OCI-LY7 (cell line): Measurements from ENCODE around the gene MGAT4C. TPM values are rescaled to one million over a fixed set of nuclear protein-coding genes. Genes with fewer than 3 reads are reported as not detected.

Experiments
- BruUV-seq: library from RNA; stranded (reverse); fragments of 400-500 nt; replicated peaks from 2 replicates; lab custom pipeline; 2021; lab: Mats Ljungman, UMichigan
- CTCF ChIA-PET: fragments of 300-600 bp; sonication (Branson Sonifier 250); formaldehyde crosslinking; loops from one replicate; lab custom pipeline; 2022; ENCODE audit warnings: antibody characterized with exemption; ENCODE audit not compliant: unreplicated experiment; lab: Charles Lee
- POLR2A ChIA-PET: fragments of 300-600 bp; sonication (Branson Sonifier 250); formaldehyde crosslinking; loops from one replicate; lab custom pipeline; 2022; ENCODE audit warnings: antibody characterized with exemption; lab: Charles Lee
- DNase-seq: peaks from one replicate; pipeline ENCODE4 v3.0.0-alpha.2; 2015; ENCODE audit warnings: low spot score
- H2AFZ ChIP-seq: fragments of 200-600 bp; sonication (generic), shearing (Covaris generic); 2 replicates; pipeline ENCODE4 v1.6.1; 2014; ENCODE audit warnings: mild to moderate bottlenecking, antibody characterized with exemption, low read length, moderate library complexity
- H3K27ac ChIP-seq: fragments of 200-600 bp; sonication (generic); 2 replicates; pipeline ENCODE4 v1.5.1; 2014; ENCODE audit warnings: mixed run types, low read depth, mild to moderate bottlenecking, moderate library complexity, low read length, inconsistent platforms; ENCODE audit not compliant: poor library complexity, severe bottlenecking
- H3K36me3 ChIP-seq: fragments of 200-600 bp; sonication (generic); 2 replicates; pipeline ENCODE4 v1.6.1; 2014; ENCODE audit warnings: mild to moderate bottlenecking, antibody characterized with exemption, low read length, moderate library complexity, mixed read lengths; ENCODE audit not compliant: insufficient read depth
- H3K4me1 ChIP-seq: fragments of 200-600 bp; sonication (generic); 2 replicates; pipeline ENCODE4 v1.5.1; 2014; ENCODE audit warnings: mild to moderate bottlenecking, low read length; ENCODE audit not compliant: insufficient read depth, poor library complexity, severe bottlenecking
- H3K4me2 ChIP-seq: fragments of 200-600 bp; sonication (generic); 2 replicates; pipeline ENCODE4 v1.6.1; 2014; ENCODE audit warnings: mild to moderate bottlenecking, low read length
- H3K4me3 ChIP-seq: fragments of 200-600 bp; sonication (generic); 2 replicates; pipeline ENCODE4 v1.5.1; 2014; ENCODE audit warnings: mild to moderate bottlenecking, low read depth, low read length; ENCODE audit not compliant: poor library complexity, severe bottlenecking
- H3K79me2 ChIP-seq: fragments of 200-600 bp; sonication (generic); 2 replicates; pipeline ENCODE4 v1.6.1; 2016; ENCODE audit warnings: low read depth, mild to moderate bottlenecking, low read length, moderate library complexity, mixed read lengths; ENCODE audit not compliant: insufficient read depth
- H3K9me2 ChIP-seq: fragments of 200-600 bp; sonication (generic); 2 replicates; pipeline ENCODE4 v1.6.1; 2016; ENCODE audit warnings: mild to moderate bottlenecking, low read length, mixed read lengths; ENCODE audit not compliant: insufficient read depth
- H3K9me3 ChIP-seq: fragments of 200-600 bp; sonication (generic); 2 replicates; pipeline ENCODE4 v1.6.1; 2014; ENCODE audit warnings: mild to moderate bottlenecking, mixed run types, low read length, mixed read lengths
- H4K20me1 ChIP-seq: fragments of 200-600 bp; sonication (generic); 2 replicates; pipeline ENCODE4 v1.6.1; 2014; ENCODE audit warnings: mild to moderate bottlenecking, antibody characterized with exemption, low read length, moderate library complexity, mixed read lengths; ENCODE audit not compliant: insufficient read depth
- EZH2phosphoT487 ChIP-seq: fragments of 200-600 bp; sonication (generic); IDR thresholded peaks from 2 replicates; pipeline ENCODE4 v1.6.1; 2018; ENCODE audit warnings: low read depth, borderline replicate concordance, mild to moderate bottlenecking, mixed run types, antibody characterized with exemption, low read length, moderate library complexity, mixed read lengths
- intact Hi-C: fragments of 100-400 bp; cut with micrococcal nuclease; formaldehyde crosslinking; loops from one replicate; pipeline ENCODE4 v1.10.0; 2022; ENCODE audit not compliant: unreplicated experiment
- total RNA-seq, 2 experiments: library from RNA; depleted of rRNA in 1 of 2; stranded (reverse); fragments of >200 nt in 1 of 2; shearing (Covaris generic) in 1 of 2; gene quantifications; 2 replicates each; pipeline ENCODE4 v1.2.3, GENCODE V29; 2014 to 2022
- TF ChIP-seq, protein P1 (sequence below): fragments of 200-600 bp; sonication (generic); conservative IDR thresholded peaks from 2 replicates; pipeline ENCODE4 v1.5.1; 2014; ENCODE audit warnings: mild to moderate bottlenecking, antibody characterized with exemption, low read length, moderate library complexity, mixed read lengths

The MGAT4C gene
- total RNA-seq, 2 experiments from 2014 or later, result not detected

DNA sequence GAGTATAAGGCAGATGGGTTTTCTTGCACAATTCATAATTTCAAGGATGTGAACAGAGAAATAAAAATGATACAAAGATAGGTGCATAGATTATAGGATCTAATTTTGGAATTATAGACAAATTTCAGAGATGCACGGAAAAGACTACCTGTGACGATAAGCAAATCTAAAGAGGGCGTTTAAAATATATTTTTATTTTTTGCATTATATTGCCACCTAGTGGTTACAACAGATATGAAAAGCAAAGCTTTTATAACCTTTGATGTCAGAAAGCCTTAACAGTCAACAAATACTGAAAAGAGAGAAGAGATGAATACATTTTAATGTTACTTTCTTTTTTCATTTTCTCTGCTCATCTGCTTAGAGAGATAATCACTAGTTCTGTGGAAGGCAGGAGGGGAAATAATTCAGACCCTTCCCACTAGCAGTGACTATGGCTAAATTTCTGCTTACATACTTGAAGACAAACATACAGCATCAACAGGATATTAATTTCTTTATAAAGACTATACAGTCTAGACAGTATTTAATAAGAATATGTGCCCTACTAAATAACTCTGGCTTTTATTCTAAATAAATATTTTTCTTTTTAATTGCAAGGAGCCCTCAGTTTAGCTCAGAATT lies 335.8 kb downstream of the MGAT4C start:
- H3K4me3 ChIP-seq, result no peak overlapping the region
- CTCF ChIA-PET, result no interaction called here
- peak; percentile 49 for DNase-seq
- H4K20me1 ChIP-seq, result no peaks in the 10 kb centered on the region
- H3K36me3 ChIP-seq, result no peaks in the 10 kb centered on the region
- no peaks in the 10 kb centered on the region for H3K9me3 ChIP-seq
- H3K4me1 ChIP-seq, result no peaks in the 10 kb centered on the region
- no TSS peak for BruUV-seq
- POLR2A ChIA-PET, result interaction anchor here (0.5 to 0.9 kb wide), 2 partner anchors 17 to 495 kb away, joined by 3 to 4 read pairs; no protein-coding TSS in a partner anchor
- no peak overlapping the region for H3K27ac ChIP-seq
- TF ChIP-seq EZH2phosphoT487, result no peak
- TF ChIP-seq, protein P1, sequence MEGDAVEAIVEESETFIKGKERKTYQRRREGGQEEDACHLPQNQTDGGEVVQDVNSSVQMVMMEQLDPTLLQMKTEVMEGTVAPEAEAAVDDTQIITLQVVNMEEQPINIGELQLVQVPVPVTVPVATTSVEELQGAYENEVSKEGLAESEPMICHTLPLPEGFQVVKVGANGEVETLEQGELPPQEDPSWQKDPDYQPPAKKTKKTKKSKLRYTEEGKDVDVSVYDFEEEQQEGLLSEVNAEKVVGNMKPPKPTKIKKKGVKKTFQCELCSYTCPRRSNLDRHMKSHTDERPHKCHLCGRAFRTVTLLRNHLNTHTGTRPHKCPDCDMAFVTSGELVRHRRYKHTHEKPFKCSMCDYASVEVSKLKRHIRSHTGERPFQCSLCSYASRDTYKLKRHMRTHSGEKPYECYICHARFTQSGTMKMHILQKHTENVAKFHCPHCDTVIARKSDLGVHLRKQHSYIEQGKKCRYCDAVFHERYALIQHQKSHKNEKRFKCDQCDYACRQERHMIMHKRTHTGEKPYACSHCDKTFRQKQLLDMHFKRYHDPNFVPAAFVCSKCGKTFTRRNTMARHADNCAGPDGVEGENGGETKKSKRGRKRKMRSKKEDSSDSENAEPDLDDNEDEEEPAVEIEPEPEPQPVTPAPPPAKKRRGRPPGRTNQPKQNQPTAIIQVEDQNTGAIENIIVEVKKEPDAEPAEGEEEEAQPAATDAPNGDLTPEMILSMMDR, result peak; percentile 85
- H3K79me2 ChIP-seq, result no peaks in the 10 kb centered on the region
- intact Hi-C loops, result loop anchor here (5.0 kb wide), 2 partner anchors 343 to 1927 kb away; no protein-coding TSS in a partner anchor
- no peak overlapping the region for H2AFZ ChIP-seq
- no peak overlapping the region for H3K4me2 ChIP-seq
- no peaks in the 10 kb centered on the region for H3K9me2 ChIP-seq
